ENCODE data around the gene SLC6A4. TPM values are rescaled to one million over a fixed set of nuclear protein-coding genes. Genes with fewer than 3 reads are reported as not detected.
A peak's percentile ranks its signal among the peaks of the same experiment; 100 is the strongest.
"Not testable (repeated sequence)": the region's sequence is repeated elsewhere in the genome, so short reads cannot be mapped to it uniquely, and the experiment has no call there.

Gene SLC6A4
- total RNA-seq, 2 donors from 2014 or later = 0.33 to 2.1 TPM

DNA sequence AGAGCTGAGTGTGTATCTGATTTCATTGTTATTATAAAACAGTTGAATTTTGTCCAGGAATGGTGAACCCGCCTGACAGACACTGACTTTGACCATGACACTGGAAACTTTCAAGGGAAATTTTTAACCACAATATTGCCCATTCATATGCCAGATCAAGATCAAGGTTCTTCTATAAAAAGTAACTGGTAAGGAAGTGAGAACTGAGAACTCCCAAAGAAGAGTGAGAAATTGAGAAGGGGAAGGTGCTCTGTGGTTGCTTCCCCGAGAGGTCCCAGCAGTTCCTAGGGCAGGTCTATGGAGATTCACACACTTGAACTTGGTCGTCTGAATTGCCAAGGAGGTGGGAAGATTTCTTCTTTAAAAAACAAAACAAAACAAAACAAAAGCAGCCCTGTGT lies 27.3 kb downstream of the SLC6A4 start:
- intact Hi-C loops (cut with DNase I) = no loop called here
- no peak for DNase-seq
- no peak for ATAC-seq
- no peak overlapping the region for H3K27ac ChIP-seq
- 46 to 51% methylated on average over 3 of the region's 3 CpGs for WGBS, 2 donors
- no peak for TF ChIP-seq POLR2A (IDR thresholded peaks at IDR 0.05)
- TF ChIP-seq, protein P1, sequence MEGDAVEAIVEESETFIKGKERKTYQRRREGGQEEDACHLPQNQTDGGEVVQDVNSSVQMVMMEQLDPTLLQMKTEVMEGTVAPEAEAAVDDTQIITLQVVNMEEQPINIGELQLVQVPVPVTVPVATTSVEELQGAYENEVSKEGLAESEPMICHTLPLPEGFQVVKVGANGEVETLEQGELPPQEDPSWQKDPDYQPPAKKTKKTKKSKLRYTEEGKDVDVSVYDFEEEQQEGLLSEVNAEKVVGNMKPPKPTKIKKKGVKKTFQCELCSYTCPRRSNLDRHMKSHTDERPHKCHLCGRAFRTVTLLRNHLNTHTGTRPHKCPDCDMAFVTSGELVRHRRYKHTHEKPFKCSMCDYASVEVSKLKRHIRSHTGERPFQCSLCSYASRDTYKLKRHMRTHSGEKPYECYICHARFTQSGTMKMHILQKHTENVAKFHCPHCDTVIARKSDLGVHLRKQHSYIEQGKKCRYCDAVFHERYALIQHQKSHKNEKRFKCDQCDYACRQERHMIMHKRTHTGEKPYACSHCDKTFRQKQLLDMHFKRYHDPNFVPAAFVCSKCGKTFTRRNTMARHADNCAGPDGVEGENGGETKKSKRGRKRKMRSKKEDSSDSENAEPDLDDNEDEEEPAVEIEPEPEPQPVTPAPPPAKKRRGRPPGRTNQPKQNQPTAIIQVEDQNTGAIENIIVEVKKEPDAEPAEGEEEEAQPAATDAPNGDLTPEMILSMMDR (IDR thresholded peaks at IDR 0.05) = no peak
- no peaks in the 10 kb centered on the region for H3K27me3 ChIP-seq
- H3K4me1 ChIP-seq = no peaks in the 10 kb centered on the region
- H3K4me3 ChIP-seq = no peak overlapping the region
- H3K36me3 ChIP-seq (replicated peaks in 1 of 2; ENCODE audit: insufficient read depth in 1 of 2, low read depth in 2 of 2) = no peaks in the 10 kb centered on the region
- no peaks in the 10 kb centered on the region for H3K9me3 ChIP-seq

DNA sequence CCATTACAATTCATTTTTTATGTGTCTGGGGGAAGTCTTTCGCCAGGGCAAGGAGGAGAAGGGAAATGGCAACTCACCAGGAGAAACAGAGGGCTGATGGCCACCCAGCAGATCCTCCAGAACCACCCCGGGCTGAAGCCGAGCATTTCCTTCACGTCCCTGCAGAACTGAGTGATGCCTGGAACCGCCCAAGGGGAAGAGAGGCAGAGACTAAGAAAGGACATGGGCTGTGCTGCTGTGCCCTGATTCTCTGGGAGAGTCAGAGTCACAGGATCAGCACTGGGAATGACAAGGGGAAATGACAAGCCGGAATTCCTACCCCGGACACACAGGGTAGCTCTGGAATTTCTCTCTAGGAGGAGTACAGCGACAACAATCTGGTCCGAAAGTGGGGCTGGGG lies 27.8 kb downstream of the SLC6A4 start:
- DNase-seq (no peak), ATAC-seq (no peak)
- Histone ChIP-seq H3K27ac (no peak overlapping the region), H3K9me3 (no peaks in the 10 kb centered on the region), H3K36me3 (replicated peaks in 1 of 2; ENCODE audit: insufficient read depth in 1 of 2, low read depth in 2 of 2) (no peaks in the 10 kb centered on the region), H3K27me3 (no peaks in the 10 kb centered on the region), H3K4me1 (no peaks in the 10 kb centered on the region), H3K4me3 (no peak overlapping the region)
- TF ChIP-seq POLR2A (IDR thresholded peaks at IDR 0.05) = no peak
- TF ChIP-seq, protein P1 (IDR thresholded peaks at IDR 0.05) = no peak
- intact Hi-C loops (cut with DNase I) = no loop called here
- 58 to 71% methylated on average over 8 to 9 of the region's 9 CpGs for WGBS, 2 donors

DNA sequence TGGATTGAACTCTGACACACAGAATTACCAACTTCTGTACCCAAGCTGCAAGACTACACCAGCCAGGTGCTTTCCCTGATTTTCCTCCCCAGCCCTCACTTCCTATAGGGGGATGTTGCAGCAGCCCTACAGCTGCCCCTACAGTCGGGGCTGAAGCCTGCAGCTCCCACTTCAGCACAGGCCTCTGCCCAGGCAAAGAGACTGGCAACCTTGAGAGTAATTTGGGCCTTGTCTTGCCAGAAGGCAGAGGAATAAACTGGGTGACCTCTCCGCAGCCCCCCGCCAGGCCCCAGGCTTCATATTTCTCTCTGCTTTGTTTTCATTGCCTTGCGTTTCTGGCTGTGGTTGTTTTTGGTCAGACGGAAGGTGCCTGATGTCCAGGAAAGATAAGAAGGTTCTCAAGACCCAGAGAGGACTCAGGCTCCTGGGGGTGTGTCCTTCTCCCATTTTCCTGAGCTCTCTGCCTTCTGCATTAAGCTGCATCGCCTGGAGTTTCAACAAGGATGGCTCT lies 32.0 kb downstream of the SLC6A4 start:
- TF ChIP-seq, protein P1 (IDR thresholded peaks at IDR 0.05) = no peak
- no peak for TF ChIP-seq POLR2A (IDR thresholded peaks at IDR 0.05)
- intact Hi-C loops (cut with DNase I) = no loop called here
- 82 to 84% methylated on average over 5 to 6 of the region's 6 CpGs for WGBS, 2 donors
- no peaks in the 10 kb centered on the region for H3K27me3 ChIP-seq
- ATAC-seq = no peak
- no peak for DNase-seq
- H3K27ac ChIP-seq = no peak overlapping the region
- no peaks in the 10 kb centered on the region for H3K36me3 ChIP-seq (replicated peaks in 1 of 2; ENCODE audit: insufficient read depth in 1 of 2, low read depth in 2 of 2)
- H3K4me1 ChIP-seq = no peaks in the 10 kb centered on the region
- H3K9me3 ChIP-seq = no peaks in the 10 kb centered on the region
- H3K4me3 ChIP-seq = no peak overlapping the region

DNA sequence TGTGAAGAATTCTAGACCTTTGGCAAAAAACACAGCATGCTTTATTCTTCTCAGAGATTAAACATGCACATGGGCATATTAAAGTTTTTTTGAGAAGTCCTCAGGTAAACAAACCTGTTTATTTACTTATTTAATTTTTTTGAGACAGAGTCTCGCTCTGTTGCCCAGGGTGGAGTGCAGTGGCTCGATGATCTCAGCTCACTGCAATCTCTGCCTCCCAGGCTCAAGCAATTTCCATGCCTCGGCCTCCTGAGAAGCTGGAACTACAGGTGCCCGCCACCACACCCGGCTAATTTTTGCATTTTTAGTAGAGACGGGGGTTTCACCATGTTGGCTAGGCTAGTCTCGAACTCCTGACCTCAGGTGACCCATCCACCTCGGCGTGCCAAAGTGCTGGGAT lies 34.8 kb downstream of the SLC6A4 start:
- H3K4me1 ChIP-seq; H3K27me3 ChIP-seq; H3K9me3 ChIP-seq; H3K4me3 ChIP-seq; DNase-seq; ATAC-seq; intact Hi-C loops (cut with DNase I); H3K27ac ChIP-seq; H3K36me3 ChIP-seq (replicated peaks in 1 of 2; ENCODE audit: insufficient read depth in 1 of 2, low read depth in 2 of 2): not testable (repeated sequence)
- 76 to 85% methylated on average over 8 to 9 of the region's 9 CpGs for WGBS, 2 donors

DNA sequence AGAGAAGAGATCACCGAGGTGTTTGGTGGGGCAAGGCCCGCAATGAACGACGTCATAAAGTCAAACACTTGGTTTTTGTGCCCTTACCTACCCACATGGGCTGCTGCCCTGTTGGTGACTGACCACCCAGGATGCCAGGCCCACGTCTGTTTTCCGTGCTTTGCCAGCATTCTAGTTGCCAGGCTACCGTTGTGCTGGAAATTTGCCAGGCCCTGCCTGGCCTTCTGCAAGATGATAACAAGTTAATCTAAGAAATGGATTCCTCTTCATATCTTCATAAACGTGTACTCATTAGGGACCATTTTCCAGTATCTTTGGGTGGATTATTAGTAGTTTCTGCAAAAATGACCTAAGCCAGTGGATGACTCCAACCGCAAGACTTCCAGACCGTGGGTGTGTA lies 35.4 kb downstream of the SLC6A4 start:
- H3K36me3 ChIP-seq (replicated peaks in 1 of 2; ENCODE audit: insufficient read depth in 1 of 2, low read depth in 2 of 2) = no peaks in the 10 kb centered on the region
- H3K27ac ChIP-seq = no peak overlapping the region
- TF ChIP-seq, protein P1 (IDR thresholded peaks at IDR 0.05) = no peak
- TF ChIP-seq POLR2A (IDR thresholded peaks at IDR 0.05) = no peak
- WGBS, 2 donors = 60 to 61% methylated on average over 10 of the region's 10 CpGs
- no peaks in the 10 kb centered on the region for H3K4me1 ChIP-seq
- no peak overlapping the region for H3K4me3 ChIP-seq
- no peaks in the 10 kb centered on the region for H3K27me3 ChIP-seq
- ATAC-seq (no peak), DNase-seq (peak in 1 of 4 donors; percentile 14)
- intact Hi-C loops (cut with DNase I) = no loop called here
- no peaks in the 10 kb centered on the region for H3K9me3 ChIP-seq
